Stimulated activated CD8-positive, alpha-beta memory T cell treated with anti-CD3 and anti-CD28 coated beads, Interleukin-7, amount 100 ng/mL, for 48 hours (primary cell): ENCODE data around the gene SECISBP2.

Experiments used
- DNase-seq, 2 donors: peaks; one replicate each; pipeline ENCODE4 v3.0.0-alpha.2; 2020; ENCODE audit warnings: low read depth in 1 of 2; ENCODE audit errors: extremely low read depth in 1 of 2

Gene SECISBP2

DNA sequence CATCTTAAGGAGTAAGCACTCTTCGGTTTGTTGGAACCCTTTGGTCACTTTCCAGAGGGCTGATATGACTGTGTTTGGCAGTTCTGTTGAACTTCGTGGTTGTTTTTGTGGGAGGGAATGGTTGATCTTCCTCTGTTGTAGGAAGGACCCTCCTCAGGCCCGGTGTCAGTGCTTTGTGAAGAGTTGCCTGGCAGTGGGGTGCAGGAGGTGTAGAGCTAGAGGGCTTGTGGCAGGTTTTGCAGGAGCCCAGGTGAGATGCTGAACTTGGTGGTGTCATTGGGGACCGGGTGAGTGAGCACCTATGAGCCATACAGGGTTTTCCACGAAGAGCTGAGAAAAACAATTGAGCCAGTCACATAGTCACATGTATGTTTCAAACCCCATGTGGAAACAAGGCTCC lies 27.2 kb downstream of the SECISBP2 start:
- no peak for DNase-seq

- DNase-seq, result no peak
Measured at GRCh38 chr9:89346696-89347095, 28.4 kb downstream of the SECISBP2 start.

- no peak for DNase-seq
Measured at GRCh38 chr9:89347651-89348050, 29.4 kb downstream of the SECISBP2 start.

DNA sequence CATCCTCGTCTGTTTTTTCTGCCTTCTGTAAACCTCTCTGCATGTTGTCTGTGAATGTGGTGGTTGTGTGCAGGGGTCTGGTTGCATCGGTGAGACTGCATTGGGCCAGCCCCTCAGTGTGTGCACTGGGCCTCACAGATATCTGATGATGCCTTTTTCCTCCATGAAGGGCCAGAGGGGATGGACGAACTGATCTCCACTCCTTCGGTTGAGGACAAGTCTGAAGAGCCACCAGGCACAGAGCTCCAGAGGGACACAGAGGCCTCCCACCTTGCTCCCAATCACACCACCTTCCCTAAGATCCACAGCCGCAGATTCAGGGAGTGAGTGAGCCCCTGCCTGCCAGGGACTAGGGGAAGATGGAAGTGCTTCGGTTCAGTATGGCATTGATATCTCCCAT lies 31.3 kb downstream of the SECISBP2 start:
- DNase-seq, result no peak

- no peak for DNase-seq
Measured at GRCh38 chr9:89350988-89351557, 32.8 kb downstream of the SECISBP2 start.

DNA sequence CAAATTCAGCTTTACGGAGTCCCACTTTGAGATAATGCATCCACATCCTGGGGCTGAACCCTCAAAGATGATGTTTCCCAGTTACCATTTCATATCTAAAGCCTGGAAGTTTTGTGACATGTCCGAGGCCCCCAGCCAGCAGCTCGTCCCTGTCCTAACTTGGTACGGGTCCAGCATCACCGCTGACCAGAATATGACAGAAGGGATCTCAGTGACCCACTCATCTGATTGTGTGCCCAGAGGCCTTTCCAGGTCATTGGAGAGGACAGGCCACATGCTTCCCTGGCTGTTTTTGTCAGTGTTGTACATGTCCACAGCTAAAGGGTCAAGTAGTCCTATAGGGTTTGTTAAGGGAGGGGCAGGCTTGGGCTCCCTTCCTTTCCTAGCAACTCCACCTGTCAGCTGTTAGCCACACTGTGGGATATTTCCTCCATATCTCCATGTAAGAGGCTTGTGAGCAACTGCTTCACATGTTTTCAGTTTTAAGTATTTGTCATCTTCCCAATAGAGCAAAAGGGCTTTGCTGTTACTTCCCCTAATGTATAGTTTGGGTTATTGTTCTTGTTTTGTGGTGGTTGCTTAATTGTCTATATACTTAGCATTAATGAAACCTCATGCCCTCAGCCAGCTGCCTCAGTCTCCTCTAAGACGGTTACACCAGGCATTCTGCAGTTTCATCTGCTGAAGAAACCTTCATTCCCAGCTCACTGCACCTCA lies 33.4 kb downstream of the SECISBP2 start:
- DNase-seq, result no peak

DNA sequence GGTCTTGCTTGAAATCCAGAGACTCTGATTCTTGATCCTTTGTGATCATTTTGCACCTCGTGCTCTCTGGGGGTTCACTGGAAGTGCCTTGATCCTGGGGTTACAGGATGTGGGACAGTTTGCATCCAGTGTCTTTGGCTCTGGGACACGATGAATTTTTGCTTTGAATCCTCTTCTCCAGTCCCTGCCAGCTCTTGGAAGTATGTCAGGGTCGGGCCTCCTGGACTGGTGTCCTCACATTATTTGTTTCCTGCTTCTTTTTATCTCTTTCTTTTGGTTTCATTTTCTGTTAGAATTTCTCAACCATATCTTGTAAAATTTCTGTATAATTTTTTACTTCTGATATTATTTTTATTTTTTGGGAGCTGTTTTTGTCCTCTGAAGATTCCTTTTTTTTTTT lies 34.2 kb downstream of the SECISBP2 start:
- no peak for DNase-seq

DNA sequence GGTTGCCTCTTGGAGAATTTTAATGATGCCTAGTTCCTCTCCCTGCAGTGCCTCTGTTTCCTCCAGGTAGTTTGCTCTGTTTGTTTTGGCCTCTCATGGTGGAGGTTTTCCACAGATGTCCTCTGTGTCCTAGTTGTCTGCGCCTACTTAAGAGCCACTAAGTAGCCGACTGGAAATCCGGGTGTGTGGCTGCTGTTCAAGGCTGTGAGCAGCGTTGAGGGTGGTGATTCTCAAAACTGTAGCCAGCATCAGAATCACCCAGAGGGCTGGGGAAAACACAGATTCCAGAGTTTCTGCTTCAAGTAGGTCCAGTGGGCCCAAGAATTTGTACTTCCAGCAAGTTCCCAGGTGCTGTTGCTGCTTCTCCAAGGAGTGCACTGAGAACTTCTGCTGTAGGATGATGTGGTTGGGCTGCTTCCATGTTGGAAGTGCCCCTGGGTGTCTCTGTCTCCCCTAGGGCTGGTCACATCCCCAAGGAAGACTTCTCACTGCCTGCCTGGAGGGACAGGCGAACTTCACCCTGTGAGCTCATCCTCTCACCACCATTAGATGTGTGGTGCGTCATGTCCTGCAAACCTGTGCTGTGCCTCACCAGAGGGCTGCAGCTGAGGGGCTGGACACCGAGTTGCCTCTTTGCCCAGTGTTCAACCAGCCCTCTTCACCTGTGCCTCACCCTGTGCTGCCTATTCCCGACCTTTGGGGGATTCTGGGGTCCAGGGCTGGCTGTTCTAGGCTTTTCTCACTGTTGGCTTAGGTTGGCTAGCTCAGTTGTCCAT lies 34.8 kb downstream of the SECISBP2 start:
- no peak for DNase-seq

GRCh38 chr9:89353989-89354388 lies 35.7 kb downstream of the SECISBP2 start:
- DNase-seq, result no peak

DNA sequence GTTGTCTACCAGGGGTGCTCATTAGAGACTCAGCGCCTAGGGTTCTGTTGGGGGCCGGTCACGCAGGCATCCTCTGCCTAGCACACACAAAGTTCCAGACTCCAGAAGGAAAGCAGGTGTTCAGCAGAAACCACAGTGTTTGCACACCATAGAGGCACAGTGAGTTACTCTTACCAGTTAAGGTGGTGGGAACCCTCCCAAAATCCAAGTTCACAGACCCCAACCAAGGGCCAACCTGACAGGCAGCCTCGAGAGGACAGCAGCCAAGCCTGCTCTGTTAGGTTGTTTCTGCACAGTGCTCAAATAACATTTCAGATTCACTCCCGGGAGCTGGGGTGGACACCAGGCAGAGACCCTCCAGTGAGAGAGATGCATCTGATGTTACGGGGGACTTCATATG lies 36.2 kb downstream of the SECISBP2 start:
- DNase-seq, result no peak

DNA sequence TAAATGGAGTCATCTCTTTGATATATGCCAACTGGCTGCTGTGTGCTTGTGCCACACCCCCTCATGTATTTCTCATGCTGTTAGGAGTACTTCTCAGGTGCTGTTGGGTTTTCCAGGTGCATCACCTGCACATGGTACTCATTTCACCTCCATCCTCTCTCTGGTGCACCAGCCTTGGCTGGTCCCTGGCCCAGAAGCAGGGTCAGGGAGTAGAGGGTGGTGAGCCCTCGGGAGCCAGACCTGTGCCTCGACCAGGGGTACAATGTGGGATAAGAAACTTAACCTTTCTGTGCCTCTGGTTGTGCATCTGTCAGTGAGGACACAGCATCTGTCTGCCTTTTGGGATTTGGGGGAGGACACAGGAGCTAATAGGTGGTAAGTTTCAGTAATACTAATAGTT lies 38.5 kb downstream of the SECISBP2 start:
- DNase-seq, result no peak

DNA sequence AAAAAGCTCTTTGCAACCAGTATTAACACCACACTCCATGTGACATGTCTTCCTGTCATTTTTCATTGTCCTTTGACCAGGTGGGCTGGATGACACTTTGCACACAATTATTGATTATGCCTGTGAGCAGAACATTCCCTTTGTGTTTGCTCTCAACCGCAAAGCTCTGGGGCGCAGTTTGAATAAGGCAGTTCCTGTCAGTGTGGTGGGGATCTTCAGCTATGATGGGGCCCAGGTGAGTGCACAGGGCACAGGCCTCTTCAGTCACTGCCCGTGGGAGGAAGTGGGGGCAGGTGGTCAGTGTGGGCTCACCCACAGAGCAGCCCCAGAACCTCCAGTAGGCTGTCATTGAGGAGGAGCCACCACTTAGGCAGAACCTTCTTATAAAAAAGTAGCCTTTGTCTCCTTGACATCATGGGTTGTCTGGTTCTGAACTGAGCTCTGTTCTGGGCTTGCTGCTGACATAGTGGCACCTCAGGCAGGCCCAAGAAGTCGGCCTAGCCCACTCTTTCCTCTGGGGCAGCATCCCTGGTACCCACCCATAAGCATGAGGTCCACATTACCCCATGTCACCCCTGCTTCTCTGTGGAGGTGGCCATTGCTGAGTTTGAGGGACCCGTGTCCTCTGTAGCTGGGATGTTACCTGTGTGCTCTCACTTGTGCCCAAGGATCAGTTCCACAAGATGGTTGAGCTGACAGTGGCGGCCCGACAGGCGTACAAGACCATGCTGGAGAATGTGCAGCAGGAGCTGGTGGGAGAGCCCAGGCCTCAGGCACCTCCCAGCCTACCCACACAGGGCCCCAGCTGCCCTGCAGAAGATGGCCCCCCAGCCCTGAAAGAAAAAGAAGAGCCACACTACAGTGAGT lies 39.3 kb downstream of the SECISBP2 start:
- no peak for DNase-seq

DNA sequence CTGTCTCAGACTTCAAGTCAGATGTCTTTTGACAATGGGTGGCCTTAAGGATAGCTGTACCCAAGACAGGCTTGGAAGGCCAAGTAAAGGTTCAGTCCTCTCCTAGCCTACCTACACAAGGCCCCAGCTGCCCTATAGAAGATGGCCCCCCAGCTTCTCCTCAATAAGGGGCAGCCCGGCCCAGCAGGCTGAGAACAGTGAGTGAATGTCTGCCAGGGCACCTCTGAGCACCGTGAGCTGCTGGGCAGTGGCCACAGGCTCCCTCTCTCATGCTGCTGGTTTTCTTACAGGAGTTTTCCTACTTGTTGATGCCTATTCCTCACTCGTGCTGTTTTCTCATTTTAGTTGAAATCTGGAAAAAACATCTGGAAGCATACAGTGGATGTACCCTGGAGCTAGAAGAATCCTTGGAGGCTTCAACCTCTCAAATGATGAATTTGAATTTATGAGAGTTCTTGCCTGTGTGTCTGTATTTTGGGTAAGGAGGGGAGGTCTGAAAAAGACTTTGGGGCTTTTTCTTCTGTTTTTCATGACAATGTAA lies 40.1 kb downstream of the SECISBP2 start:
- DNase-seq, result no peak

DNA sequence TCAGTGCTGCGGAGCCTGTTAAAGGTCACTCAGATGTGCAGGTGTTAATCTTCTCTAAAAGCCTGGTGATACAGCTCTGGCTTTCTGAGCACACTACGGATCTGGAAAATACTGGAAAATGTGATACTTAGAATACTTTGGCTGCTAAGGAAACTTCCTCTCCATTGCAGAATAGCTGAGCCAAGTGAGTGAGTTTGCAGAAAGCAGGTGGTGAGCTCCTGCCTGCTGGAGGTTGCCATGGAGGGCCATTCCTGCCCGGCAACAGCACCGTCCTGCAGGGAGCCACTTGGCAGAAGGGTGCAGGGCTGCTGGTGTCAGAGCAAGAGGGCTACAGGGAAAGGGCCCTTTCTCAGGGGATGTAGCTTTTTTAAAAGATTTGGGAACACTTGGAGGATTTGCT lies 40.7 kb downstream of the SECISBP2 start:
- DNase-seq, result no peak

DNA sequence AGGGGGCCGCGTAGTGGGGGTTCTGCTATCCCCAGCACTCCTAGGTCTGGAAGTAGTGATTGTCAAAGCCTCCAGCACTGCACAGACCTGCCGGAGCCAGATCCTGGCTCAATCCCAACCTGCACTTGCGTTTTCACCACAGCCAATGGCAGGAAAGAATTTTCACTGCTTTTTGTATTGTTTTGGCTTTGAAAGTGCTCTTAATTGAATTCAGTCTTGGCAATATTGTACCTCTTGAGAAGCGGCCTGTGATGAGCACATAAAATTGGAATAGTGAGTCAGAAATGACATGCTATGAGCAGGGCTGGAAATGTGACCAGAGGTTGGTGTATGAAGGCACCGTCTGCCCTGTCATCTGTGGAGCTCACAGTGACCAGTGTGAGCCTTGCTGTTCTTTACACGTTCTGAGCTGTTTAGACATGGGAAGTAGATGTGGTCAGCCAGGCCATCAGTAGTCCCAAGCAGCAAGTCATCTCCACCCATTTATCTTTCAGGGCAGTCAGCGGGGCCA lies 41.5 kb downstream of the SECISBP2 start:
- no peak for DNase-seq

- no peak for DNase-seq
Measured at GRCh38 chr9:89360465-89360864, 42.2 kb downstream of the SECISBP2 start.

DNA sequence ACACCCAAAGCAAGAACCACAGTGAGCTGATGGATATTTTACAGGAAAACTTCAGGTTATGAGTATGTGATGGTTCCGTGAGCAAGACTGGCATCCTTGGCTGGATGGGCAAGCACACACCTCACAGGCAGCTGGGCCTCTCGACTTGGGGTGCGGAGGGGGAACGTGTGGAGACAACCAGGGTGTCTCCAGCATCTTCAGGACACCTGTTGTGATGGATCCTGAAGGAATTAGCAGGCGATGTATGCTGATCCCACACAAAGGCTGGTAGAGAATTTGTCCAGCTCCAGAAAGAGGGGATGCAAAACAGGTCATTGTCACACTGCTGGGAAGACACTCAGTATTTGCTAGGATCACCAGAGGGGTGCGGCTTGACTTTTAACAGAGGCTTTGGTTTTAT lies 42.7 kb downstream of the SECISBP2 start:
- DNase-seq, result no peak

GRCh38 chr9:89361816-89362646 lies 43.7 kb downstream of the SECISBP2 start:
- DNase-seq, result no peak

- no peak for DNase-seq
Measured at GRCh38 chr9:89362647-89363310, 44.5 kb downstream of the SECISBP2 start.
